SH-SY5Y (cell line): ENCODE data around the gene PILRA.

Experiments used
- GATA2 ChIP-seq: IDR thresholded peaks from 2 replicates; pipeline ENCODE4 v1.6.1; 2011; ENCODE audit warnings: mild to moderate bottlenecking, low read depth, low read length
- GATA3 ChIP-seq: IDR thresholded peaks from 2 replicates; pipeline ENCODE4 v1.6.1; 2011; ENCODE audit warnings: low read depth, mild to moderate bottlenecking, low read length, moderate library complexity

GRCh38 chr7:100387695-100388094, 14.4 kb downstream of the PILRA start:
- TF ChIP-seq GATA2 (no peak), GATA3 (no peak)
